Heart left ventricle (tissue), 13 donors: ENCODE results near the gene KRT75.

Experiments used
- CTCF ChIP-seq, 12 donors: fragments of 200-600 bp; sonication (generic) in 4 of 12; IDR thresholded peaks; one replicate each; pipeline versions ENCODE4 v1.5.0 to v1.8.0; 2018 to 2022; ENCODE audit warnings: antibody characterized with exemption in 12 of 12, mild to moderate bottlenecking in 5 of 12
- POLR2A ChIP-seq, 2 donors: fragments of 450-650 bp; IDR thresholded peaks; one replicate each; pipeline ENCODE4 v1.6.1; 2017; ENCODE audit warnings: antibody characterized with exemption in 2 of 2, mild to moderate bottlenecking in 2 of 2, moderate library complexity in 2 of 2
- donor health status: ischemic (EF 13 %, LVEDD 7.1; RV severe dilation, severe dysfunction).
- donor health status: DM: no; HTN: yes; CAD: no.
- donor health status: DM: no; HTN: no; CAD: no.
- donor health status: ischemic (EF 25% LVEDD 6.9; RV normal size, moderate dysfunction).
- donor health status: ischemic (EF 25% LVEDD 5.7; RV mildly dilated, moderate dysfunction).
- donor health status: ischemic (EF 35%, LVEDD 5.7; RV mildly dilated, moderate dysfunction).
- donor health status: nonischemic (EF 11% LVEDD 7.7; RV severe dilation, severe dysfunction).
- donor health status: DM: yes; HTN: yes; CAD: no.
- donor health status: PGD.
- donor health status: ischemic (EF 29% LVEDD 5.4; RV normal size, mild dysfunction).
- donor health status: nonischemic (EF 23%, LVEDD 6.1; RV moderate dilation, normal function).

- TF ChIP-seq CTCF (IDR thresholded peaks at IDR 0.05) (no peak), POLR2A (IDR thresholded peaks at IDR 0.05) (no peak)
Measured at GRCh38 chr12:52418576-52419110, 15.5 kb downstream of the KRT75 start.
